Measurements from ENCODE around the gene NLRP1. TPM values are rescaled to one million over a fixed set of nuclear protein-coding genes. Genes with fewer than 3 reads are reported as not detected.

Gene NLRP1
- total RNA-seq, 2 donors from 2014 or later: 18.1 to 19.6 TPM

Other genes starting within 250 kb of the NLRP1 start
- gene NUP88, start 164.8 kb downstream of the NLRP1 start, total RNA-seq: 10 to 100 TPM; 35.9 to 49.1 TPM
- 10 to 100 TPM; 18.9 to 19.7 TPM for gene RPAIN, start 164.3 kb downstream of the NLRP1 start, total RNA-seq
- gene C1QBP, start 145.4 kb downstream of the NLRP1 start, total RNA-seq: 10 to 100 TPM; 66.4 to 74.3 TPM
- 1 to 10 TPM; 7.4 to 9.9 TPM for gene DHX33, start 115.5 kb downstream of the NLRP1 start, total RNA-seq
- gene DERL2, start 98.3 kb downstream of the NLRP1 start, total RNA-seq: 10 to 100 TPM; 43.3 to 49.6 TPM
- 10 to 100 TPM; 13.5 to 15.0 TPM for gene MIS12, start 97.9 kb downstream of the NLRP1 start, total RNA-seq

All from posterior vena cava (tissue), 2 donors.